Esophagus (tissue), 2 donors: ENCODE results near the gene MYO9B. TPM values are rescaled to one million over a fixed set of nuclear protein-coding genes. Genes with fewer than 3 reads are reported as not detected.

Source experiments
- H3K27ac ChIP-seq, 2 donors: one replicate each; pipeline ENCODE4 v1.5.1; 2013; ENCODE audit warnings: low read depth in 2 of 2, mild to moderate bottlenecking in 2 of 2, inconsistent platforms in 1 of 2, low read length in 1 of 2, moderate library complexity in 1 of 2
- H3K27me3 ChIP-seq, 2 donors: one replicate each; pipeline ENCODE4 v1.6.1; 2013; ENCODE audit warnings: low read length in 2 of 2, control low read depth in 1 of 2, mild to moderate bottlenecking in 1 of 2; ENCODE audit not compliant: insufficient read depth in 2 of 2, control insufficient read depth in 1 of 2
- H3K36me3 ChIP-seq, 2 donors: one replicate each; pipeline ENCODE4 v1.6.1; 2013; ENCODE audit warnings: low read length in 1 of 2; ENCODE audit not compliant: control insufficient read depth in 2 of 2, insufficient read depth in 2 of 2
- H3K4me1 ChIP-seq, 2 donors: one replicate each; pipeline ENCODE4 v1.6.1; 2013; ENCODE audit warnings: low read length in 1 of 2; ENCODE audit not compliant: control insufficient read depth in 2 of 2, insufficient read depth in 2 of 2
- H3K4me3 ChIP-seq, 2 donors: one replicate each; pipeline ENCODE4 v1.5.1; 2013; ENCODE audit warnings: low read length in 2 of 2, mild to moderate bottlenecking in 2 of 2, low read depth in 1 of 2, moderate library complexity in 1 of 2
- H3K9me3 ChIP-seq, 2 donors: one replicate each; pipeline ENCODE4 v1.6.1; 2013; ENCODE audit warnings: mild to moderate bottlenecking in 2 of 2, low read depth in 1 of 2, low read length in 1 of 2, moderate library complexity in 1 of 2; ENCODE audit not compliant: control insufficient read depth in 2 of 2, insufficient read depth in 1 of 2
- WGBS, 2 donors: extraction: QIAGEN DNeasy Blood & Tissue Kit; methylation state at CpG; one replicate each; pipeline ENCODE4 v1.1.7; 2013; 5-methylcytosine and 5-hydroxymethylcytosine counted together
- polyA plus RNA-seq, 2 donors: library from polyadenylated mRNA; stranded (reverse); fragments of 200-250 nt; gene quantifications; one replicate each; pipeline ENCODE4 v1.2.3, GENCODE V29; 2013
- donor health status: healthy with polysubstance abuse.
- donor health status: Bipolar disorder and iron deficiency.

Gene MYO9B
- polyA plus RNA-seq, 2 donors, result 24.2 to 41.2 TPM

GRCh38 chr19:17220207-17220758 lies 144.7 kb downstream of the MYO9B start:
- H3K36me3 ChIP-seq, result peaks cover 4 to 14% of the 10 kb centered on the region in 2 donors
- no peaks in the 10 kb centered on the region for H3K9me3 ChIP-seq
- no peak overlapping the region for H3K4me3 ChIP-seq
- H3K27ac ChIP-seq, result peak overlapping the region in 1 of 2 donors; percentile 79
- 39 to 41% methylated on average over 14 of the region's 14 CpGs for WGBS, 2 donors
- peaks cover 0 to 8% of the 10 kb centered on the region in 2 donors for H3K4me1 ChIP-seq
- H3K27me3 ChIP-seq, result no peaks in the 10 kb centered on the region

GRCh38 chr19:17225053-17225452 lies 149.5 kb downstream of the MYO9B start:
- peaks cover 0 to 3% of the 10 kb centered on the region in 2 donors for H3K4me1 ChIP-seq
- no peak overlapping the region for H3K27ac ChIP-seq
- no peak overlapping the region for H3K4me3 ChIP-seq
- no peaks in the 10 kb centered on the region for H3K9me3 ChIP-seq
- WGBS, 2 donors, result 76 to 84% methylated on average over 10 of the region's 10 CpGs
- H3K27me3 ChIP-seq, result no peaks in the 10 kb centered on the region
- H3K36me3 ChIP-seq, result peaks cover 2 to 7% of the 10 kb centered on the region in 2 donors

GRCh38 chr19:17226002-17226933 lies 150.7 kb downstream of the MYO9B start, which contains the start of gene OCEL1:
OCEL1 (plus strand) TSS chr19:17226226; CDS start chr19:17226248, 22 bp downstream.
- 0 to 1% methylated on average over 81 to 90 of the region's 90 CpGs for WGBS, 2 donors
- Histone ChIP-seq H3K27ac (peak within 1 kb of the TSS; percentile 96 to 97), H3K9me3 (no peaks in the 10 kb centered on the region), H3K4me1 (no peaks in the 10 kb centered on the region), H3K4me3 (peak within 1 kb of the TSS; percentile 66 to 79), H3K36me3 (peaks cover 6 to 11% of the 10 kb centered on the region in 2 donors), H3K27me3 (no peaks in the 10 kb centered on the region)

- no peak overlapping the region for H3K27ac ChIP-seq
- H3K27me3 ChIP-seq, result no peaks in the 10 kb centered on the region
- H3K9me3 ChIP-seq, result no peaks in the 10 kb centered on the region
- H3K4me1 ChIP-seq, result no peaks in the 10 kb centered on the region
- 76% methylated on average over 13 of the region's 13 CpGs for WGBS, 2 donors
- H3K4me3 ChIP-seq, result no peak overlapping the region
- peaks cover 6 to 20% of the 10 kb centered on the region in 2 donors for H3K36me3 ChIP-seq
Observed at GRCh38 chr19:17227798-17228367, 152.3 kb downstream of the MYO9B start.

- Histone ChIP-seq H3K27ac (no peak overlapping the region), H3K4me3 (no peak overlapping the region), H3K27me3 (no peaks in the 10 kb centered on the region), H3K36me3 (peaks cover 6 to 20% of the 10 kb centered on the region in 2 donors), H3K9me3 (no peaks in the 10 kb centered on the region), H3K4me1 (peaks cover 0 to under 1% of the 10 kb centered on the region in 2 donors)
- WGBS, 2 donors, result 96 to 100% methylated on average over 3 of the region's 3 CpGs
Observed at GRCh38 chr19:17229890-17230289, 154.3 kb downstream of the MYO9B start.

- Histone ChIP-seq H3K36me3 (peaks cover 6 to 26% of the 10 kb centered on the region in 2 donors), H3K4me1 (peaks cover 7 to 9% of the 10 kb centered on the region in 2 donors), H3K9me3 (no peaks in the 10 kb centered on the region), H3K4me3 (no peak overlapping the region), H3K27me3 (no peaks in the 10 kb centered on the region), H3K27ac (no peak overlapping the region)
- 89 to 91% methylated on average over 25 of the region's 25 CpGs for WGBS, 2 donors
Observed at GRCh38 chr19:17232258-17232657, 156.7 kb downstream of the MYO9B start.

GRCh38 chr19:17234911-17235299 lies 159.3 kb downstream of the MYO9B start:
- 28 to 37% methylated on average over 10 to 11 of the region's 11 CpGs for WGBS, 2 donors
- Histone ChIP-seq H3K4me3 (peak overlapping the region; percentile 28 to 58), H3K27ac (peak overlapping the region; percentile 60 to 66), H3K27me3 (no peaks in the 10 kb centered on the region), H3K9me3 (no peaks in the 10 kb centered on the region), H3K36me3 (peaks cover 5 to 28% of the 10 kb centered on the region in 2 donors), H3K4me1 (peaks cover 7 to 9% of the 10 kb centered on the region in 2 donors)

GRCh38 chr19:17235300-17235970 lies 159.9 kb downstream of the MYO9B start:
- Histone ChIP-seq H3K4me3 (peak overlapping the region; percentile 28 to 58), H3K27ac (peak overlapping the region; percentile 60 to 66), H3K4me1 (peaks cover 7 to 9% of the 10 kb centered on the region in 2 donors), H3K9me3 (no peaks in the 10 kb centered on the region), H3K27me3 (no peaks in the 10 kb centered on the region), H3K36me3 (peaks cover 7 to 25% of the 10 kb centered on the region in 2 donors)
- WGBS, 2 donors, result 7 to 9% methylated on average over 56 to 80 of the region's 80 CpGs
